Gastrocnemius medialis (tissue), 4 donors: ENCODE results near the gene NME5.

Experiments used
- POLR2A ChIP-seq, 2 donors: fragments of 450-650 bp; IDR thresholded peaks; one replicate each; pipeline ENCODE4 v1.6.1; 2017; ENCODE audit warnings: antibody characterized with exemption in 2 of 2, mild to moderate bottlenecking in 2 of 2, moderate library complexity in 2 of 2
- TF ChIP-seq, protein P1 (sequence below), 5 experiments: fragments of 450-650 bp in 3 of 5; fragments of 200-600 bp in 2 of 5; sonication (generic) in 2 of 5; IDR thresholded peaks in 4 of 5; conservative IDR thresholded peaks in 1 of 5; 1 replicate in 4 of 5; 2 replicates in 1 of 5; pipeline ENCODE4 v1.5.1; 2016 to 2019; ENCODE audit warnings: antibody characterized with exemption in 5 of 5, mild to moderate bottlenecking in 3 of 5, moderate library complexity in 3 of 5

DNA sequence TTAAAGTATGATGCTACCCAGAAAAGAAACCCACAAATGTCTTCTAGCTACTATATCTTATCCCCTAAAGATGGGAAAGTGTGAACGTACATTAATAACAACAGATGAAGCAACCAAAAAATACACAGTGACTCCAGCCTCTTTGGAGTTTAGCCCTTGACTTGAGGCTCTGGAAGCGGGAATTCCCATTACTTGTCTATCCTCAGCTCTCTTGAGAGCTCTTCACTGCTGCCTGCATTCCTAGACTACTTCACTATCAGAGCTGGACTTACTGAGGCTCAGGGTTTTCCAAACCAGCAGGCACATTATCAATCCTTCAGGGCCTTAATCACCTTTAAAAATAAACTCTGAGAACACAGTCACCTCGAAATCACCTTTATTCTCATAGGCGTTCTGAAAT lies 1.0 kb upstream of the NME5 start:
- TF ChIP-seq POLR2A (IDR thresholded peaks at IDR 0.05), result no peak
- TF ChIP-seq, protein P1, sequence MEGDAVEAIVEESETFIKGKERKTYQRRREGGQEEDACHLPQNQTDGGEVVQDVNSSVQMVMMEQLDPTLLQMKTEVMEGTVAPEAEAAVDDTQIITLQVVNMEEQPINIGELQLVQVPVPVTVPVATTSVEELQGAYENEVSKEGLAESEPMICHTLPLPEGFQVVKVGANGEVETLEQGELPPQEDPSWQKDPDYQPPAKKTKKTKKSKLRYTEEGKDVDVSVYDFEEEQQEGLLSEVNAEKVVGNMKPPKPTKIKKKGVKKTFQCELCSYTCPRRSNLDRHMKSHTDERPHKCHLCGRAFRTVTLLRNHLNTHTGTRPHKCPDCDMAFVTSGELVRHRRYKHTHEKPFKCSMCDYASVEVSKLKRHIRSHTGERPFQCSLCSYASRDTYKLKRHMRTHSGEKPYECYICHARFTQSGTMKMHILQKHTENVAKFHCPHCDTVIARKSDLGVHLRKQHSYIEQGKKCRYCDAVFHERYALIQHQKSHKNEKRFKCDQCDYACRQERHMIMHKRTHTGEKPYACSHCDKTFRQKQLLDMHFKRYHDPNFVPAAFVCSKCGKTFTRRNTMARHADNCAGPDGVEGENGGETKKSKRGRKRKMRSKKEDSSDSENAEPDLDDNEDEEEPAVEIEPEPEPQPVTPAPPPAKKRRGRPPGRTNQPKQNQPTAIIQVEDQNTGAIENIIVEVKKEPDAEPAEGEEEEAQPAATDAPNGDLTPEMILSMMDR (IDR thresholded peaks at IDR 0.05 in 4 of 5, conservative IDR thresholded peaks at IDR 0.05 in 1 of 5), result no peak
